HepG2 (cell line): Measurements from ENCODE around the gene DUSP22.

Source experiments
- DNMT3B ChIP-seq: conservative IDR thresholded peaks from 2 replicates; pipeline ENCODE4 v1.6.1; 2016; ENCODE audit warnings: missing biosample characterization, control low read depth
- ERF ChIP-seq: IDR thresholded peaks from 2 replicates; pipeline ENCODE4 v1.6.1; 2018; ENCODE audit warnings: missing biosample characterization, missing genetic modification reagents
- MYNN ChIP-seq: sonication (generic); formaldehyde crosslinking; IDR thresholded peaks from 2 replicates; pipeline ENCODE4 v1.4.0; 2020; ENCODE audit warnings: mild to moderate bottlenecking, low read depth, missing genetic modification reagents
- SIN3A ChIP-seq: IDR thresholded peaks from 2 replicates; pipeline ENCODE4 v1.6.1; 2011; ENCODE audit warnings: low read depth, mild to moderate bottlenecking, control low read depth, low read length, borderline replicate concordance
- SMC3 ChIP-seq: IDR thresholded peaks from 2 replicates; pipeline ENCODE4 v1.6.1; 2011; ENCODE audit warnings: low read length, improper control_type of control experiment
- ZNF124 ChIP-seq: sonication (generic); formaldehyde crosslinking; IDR thresholded peaks from 2 replicates; pipeline ENCODE4 v1.4.0; 2020; ENCODE audit warnings: missing genetic modification reagents
- ZNF460 ChIP-seq: sonication (generic); formaldehyde crosslinking; IDR thresholded peaks from 2 replicates; pipeline ENCODE4 v1.5.1; 2020; ENCODE audit warnings: missing genetic modification reagents, mild to moderate bottlenecking, borderline replicate concordance
- TF ChIP-seq, protein P1 (sequence below): sonication (generic); formaldehyde crosslinking; IDR thresholded peaks from 2 replicates; pipeline ENCODE4 v1.5.0; 2020; ENCODE audit warnings: missing genetic modification reagents

DNA sequence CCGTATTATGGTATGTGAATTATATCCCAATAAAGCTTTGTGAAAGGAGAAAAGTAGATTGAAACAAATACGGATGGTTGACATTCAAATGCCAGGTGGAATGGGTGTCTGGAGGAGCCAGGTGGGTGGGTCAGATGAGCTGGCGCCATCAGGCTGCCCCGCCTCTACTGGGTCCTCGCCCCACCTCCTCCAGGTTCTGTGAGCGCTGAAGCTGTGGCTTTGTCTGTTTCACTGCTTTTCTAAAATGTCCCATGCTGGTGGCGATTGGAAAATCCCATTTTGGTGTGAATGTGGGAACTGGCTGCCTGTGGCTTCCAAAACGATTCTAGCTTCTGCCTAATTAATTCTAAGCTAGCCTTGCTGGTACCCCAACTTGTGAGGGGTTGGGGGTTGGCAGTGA, 16.5 kb downstream of the DUSP22 start:
- TF ChIP-seq MYNN (CRISPR knock-in tag) (no peak), SIN3A (no peak), SMC3 (no peak), DNMT3B (no peak), ERF (no peak), ZNF460 (no peak), ZNF124 (CRISPR knock-in tag) (no peak)
- TF ChIP-seq, protein P1, sequence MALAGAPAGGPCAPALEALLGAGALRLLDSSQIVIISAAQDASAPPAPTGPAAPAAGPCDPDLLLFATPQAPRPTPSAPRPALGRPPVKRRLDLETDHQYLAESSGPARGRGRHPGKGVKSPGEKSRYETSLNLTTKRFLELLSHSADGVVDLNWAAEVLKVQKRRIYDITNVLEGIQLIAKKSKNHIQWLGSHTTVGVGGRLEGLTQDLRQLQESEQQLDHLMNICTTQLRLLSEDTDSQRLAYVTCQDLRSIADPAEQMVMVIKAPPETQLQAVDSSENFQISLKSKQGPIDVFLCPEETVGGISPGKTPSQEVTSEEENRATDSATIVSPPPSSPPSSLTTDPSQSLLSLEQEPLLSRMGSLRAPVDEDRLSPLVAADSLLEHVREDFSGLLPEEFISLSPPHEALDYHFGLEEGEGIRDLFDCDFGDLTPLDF (CRISPR knock-in tag) = no peak
